Activated T-cell treated with anti-CD3 and anti-CD28 coated beads, Interleukin-2, amount 50 U/mL, for 48 hours (primary cell): Measurements from ENCODE around the gene USE1.

Source experiments
- DNase-seq, 2 experiments: peaks; one replicate each; pipeline ENCODE4 v3.0.0-alpha.2; 2020

Gene USE1

GRCh38 chr19:17235971-17236777 is 21.0 kb downstream of the USE1 start:
- DNase-seq: no peak

DNA sequence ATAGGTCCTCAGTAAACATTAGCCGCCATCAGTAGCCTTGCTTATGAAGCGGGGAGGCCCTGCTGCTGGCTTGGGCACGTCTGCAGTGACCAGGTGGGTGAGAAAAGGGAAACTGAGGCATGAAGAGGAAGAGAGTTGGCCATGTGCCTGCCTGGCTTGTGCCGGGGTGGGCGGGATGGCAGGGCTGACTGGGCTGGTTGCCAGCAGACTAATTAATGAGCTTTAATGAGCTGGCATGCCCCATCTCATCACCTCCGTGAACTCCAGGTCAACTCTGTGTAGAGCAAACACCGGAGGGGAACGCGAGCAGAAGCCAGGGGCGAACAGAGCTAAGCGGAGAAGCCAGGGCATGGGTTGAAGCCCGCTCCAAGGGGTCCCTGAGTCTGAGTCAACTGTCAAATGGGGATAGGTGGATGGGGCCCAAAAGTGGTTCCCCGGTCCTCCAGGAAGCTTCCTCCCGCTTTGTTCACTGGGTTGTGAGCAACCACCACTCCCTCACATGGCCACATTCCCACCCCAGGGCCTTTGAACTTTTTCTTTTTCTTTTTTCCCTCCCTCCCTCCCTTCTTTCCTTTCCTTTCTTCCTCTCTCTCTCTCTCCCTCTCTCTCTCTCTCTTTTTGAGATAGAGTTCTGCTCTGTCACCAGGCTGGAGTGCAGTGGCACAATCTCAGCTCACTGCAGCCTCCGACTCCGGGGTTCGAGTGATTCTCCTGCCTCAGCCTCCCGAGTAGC is 21.8 kb downstream of the USE1 start:
- no peak for DNase-seq

- no peak for DNase-seq
Measured at GRCh38 chr19:17237747-17238706, 22.9 kb downstream of the USE1 start.

- DNase-seq: no peak
Measured at GRCh38 chr19:17240062-17240752, 25.1 kb downstream of the USE1 start.

GRCh38 chr19:17240826-17241399 is 25.8 kb downstream of the USE1 start:
- no peak for DNase-seq

DNA sequence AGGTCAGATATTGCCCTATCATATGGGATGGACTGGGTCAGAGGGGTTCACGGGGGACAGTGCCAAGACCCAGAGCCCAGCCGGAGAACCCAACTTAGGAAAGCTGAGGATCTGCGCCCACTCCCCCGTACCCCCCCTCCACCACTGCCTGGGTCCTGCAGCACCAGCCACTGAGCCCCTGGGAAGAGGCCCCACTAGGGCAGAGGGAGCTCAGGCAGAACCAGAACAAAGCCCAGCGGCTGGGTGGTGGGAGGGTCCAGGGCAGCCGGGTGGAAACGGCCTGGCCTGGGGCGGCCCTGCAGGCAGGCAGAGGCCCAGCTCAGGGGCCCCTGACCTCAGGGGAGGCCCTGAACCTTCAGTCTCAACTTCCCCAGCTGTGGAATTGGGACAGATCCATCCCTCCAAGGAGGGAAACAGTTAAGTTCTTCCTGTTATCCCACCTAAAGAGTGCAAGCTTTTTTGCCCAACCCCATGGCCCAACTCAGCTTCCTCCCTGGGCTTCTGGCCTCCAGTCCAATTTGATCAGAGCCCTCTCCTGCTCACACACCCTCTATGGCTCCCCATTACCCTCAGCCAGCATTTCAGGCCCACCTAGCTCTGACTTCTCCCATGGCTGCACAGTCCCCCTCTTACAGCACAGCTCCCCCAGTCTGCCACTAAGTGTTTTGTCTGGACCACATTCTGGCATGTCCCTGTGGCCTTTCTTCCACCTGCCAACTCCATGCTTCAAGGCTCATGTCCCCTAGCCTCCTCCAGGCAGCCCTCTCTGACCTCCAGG is 27.5 kb downstream of the USE1 start:
- DNase-seq: no peak

GRCh38 chr19:17243211-17243829 is 28.2 kb downstream of the USE1 start:
- no peak for DNase-seq

GRCh38 chr19:17243830-17244617 is 28.9 kb downstream of the USE1 start:
- DNase-seq: no peak

- no peak for DNase-seq
Measured at GRCh38 chr19:17244618-17245534, 29.7 kb downstream of the USE1 start.

DNA sequence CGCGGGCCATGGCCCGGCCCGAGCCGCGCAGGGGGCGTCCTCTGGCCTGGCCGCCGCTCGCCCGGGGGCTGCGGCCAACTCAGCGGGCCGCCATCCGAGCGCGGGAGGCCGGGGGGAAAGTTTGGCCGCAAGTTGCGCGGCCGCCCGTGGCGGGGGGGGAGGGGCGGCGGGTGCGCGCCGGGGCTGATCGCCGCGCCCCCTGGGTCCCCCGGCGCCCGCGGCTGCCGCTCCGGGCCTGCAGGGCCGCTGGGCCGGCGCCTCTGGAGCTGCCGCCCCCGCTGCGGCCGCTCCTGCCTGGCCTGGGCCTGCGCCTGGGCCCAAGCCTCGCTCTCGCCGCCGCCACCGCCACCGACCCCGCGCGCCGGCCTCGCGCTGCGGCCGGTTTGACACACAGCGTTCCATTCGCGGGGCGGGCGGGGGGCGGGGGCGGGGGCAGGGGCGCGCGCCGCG is 30.4 kb downstream of the USE1 start, which contains the start of gene NR2F6:
NR2F6 (minus strand) TSS at position 385 of the 450 bp plus-strand sequence. CDS start 699 bp downstream, outside the sequence.
- no peak for DNase-seq

DNA sequence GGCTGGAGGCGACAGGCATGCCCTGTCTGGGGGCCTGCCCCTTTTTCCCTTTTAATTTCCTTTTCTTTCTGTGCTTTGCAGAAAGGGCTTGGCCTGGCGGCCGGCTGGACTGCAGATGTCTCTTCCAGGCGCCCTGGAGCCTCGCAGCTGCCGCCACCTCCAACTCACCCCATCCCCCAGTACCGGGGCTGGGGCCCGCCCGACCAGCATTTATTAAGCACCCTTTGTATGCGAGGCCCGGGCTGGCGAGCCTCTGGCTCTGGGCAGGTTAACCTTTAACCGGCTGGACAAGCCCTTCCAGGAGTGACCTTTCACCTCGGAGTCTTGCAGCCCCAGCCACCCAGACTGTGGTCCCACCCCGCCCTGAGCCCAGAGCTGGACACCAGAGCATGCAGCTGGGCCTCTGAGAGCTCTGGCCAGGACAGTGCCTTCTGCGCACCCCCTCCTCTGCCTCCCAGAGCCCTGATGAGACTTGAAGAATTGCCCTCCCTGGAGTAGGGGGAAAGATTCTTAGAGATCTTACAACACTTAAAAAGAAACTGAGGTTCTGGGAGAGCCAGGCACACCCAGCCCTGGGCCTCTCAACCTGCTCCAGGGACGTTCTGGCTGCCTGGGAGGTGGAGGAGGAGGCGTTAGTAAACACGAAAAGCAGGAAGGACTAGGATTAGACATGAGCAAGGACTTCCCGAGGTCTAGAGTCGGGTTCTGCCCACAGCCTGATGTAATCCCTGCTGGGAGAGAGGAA is 31.7 kb downstream of the USE1 start:
- DNase-seq: no peak

DNA sequence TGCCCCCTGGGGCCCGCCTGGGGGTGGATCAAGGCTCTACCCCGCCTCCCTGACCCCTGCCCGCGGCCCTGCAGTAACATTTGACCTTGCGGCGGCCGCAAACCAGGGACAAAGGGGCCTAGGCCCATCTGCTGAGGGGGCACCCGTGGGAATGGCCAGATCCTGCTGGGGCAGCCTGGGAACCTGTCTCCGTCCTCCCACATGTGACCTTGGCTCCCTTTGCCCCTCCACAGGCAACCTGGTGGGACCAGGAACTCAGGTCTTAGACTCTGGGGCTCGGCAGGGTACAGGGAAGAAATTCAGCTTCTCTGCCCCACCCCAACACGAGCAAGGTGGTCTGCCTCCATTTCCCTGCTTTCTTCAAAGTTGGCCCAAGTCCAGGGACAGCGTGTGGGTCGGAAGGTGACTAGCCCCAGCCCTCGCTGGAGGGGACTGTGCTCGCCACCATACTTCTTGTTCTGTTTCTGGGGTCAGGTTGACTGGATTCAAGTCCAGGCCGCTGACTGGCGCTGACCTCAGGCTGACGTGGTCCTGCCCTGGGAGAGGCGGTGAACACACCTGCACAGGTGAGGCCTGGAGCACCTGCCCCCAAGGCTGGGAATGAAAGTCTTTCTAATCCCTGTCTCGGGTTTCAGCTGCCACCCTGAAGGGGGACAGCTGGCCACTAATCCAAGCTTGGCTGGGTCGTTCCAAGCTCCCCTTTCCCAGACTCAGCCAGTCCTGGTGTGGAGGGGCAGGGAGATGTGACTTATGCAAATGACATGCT is 33.0 kb downstream of the USE1 start:
- DNase-seq: no peak

GRCh38 chr19:17249887-17250548 is 34.9 kb downstream of the USE1 start:
- no peak for DNase-seq

GRCh38 chr19:17254636-17255035 is 39.5 kb downstream of the USE1 start:
- DNase-seq: no peak

DNA sequence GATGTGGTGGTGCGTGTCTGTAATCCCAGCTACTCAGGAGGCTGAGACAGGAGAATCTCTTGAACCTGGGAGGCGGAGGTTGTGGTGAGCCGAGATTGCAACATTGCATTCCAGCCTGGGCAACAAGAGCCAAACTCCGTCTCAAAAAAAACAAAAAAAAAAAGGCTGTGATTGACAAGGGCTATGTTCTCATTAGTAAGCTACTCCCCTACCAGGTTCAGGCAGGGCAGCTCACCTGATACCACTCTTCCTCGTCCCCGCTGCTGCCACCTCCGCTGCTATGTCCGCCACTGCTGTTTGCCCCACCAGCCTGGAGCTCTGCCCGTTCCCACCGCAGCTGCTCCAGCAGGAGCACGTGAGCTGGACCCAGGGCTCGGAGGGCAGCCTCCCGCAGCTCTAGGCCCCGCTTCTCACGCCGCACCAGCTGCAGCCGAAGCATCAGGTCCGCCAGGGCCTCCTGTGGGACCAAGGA is 40.0 kb downstream of the USE1 start:
- no peak for DNase-seq

DNA sequence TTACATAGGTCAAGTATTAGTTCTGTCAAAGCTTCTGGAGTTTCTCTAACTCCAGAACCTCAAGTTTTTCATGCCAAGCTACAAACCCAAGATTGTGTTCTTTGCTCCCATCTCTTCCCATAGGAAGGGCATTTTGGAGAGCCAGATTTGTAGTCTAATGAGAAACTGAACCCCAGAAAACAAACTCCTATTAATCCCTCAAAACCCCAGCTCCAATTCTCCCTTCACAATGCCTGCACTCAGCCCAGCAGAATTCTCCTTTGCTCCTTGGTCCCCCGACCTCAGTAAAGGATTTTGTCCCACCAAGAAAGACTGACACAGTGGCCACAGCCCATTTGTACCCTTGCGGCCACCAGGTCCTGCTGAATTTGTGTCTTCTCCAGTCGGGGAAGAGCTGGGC is 41.0 kb downstream of the USE1 start:
- DNase-seq: no peak
